HepG2 (cell line): ENCODE measurements around the gene SLC35B2. TPM values are rescaled to one million over a fixed set of nuclear protein-coding genes. Genes with fewer than 3 reads are reported as not detected.
A peak's percentile ranks its signal among the peaks of the same experiment; 100 is the strongest.

Experiments
- CHD4 ChIP-seq: fragments of 200-600 bp; sonication (generic); IDR thresholded peaks from 2 replicates; pipeline ENCODE4 v1.7.0; 2017; ENCODE audit warnings: mild to moderate bottlenecking, low read length, borderline replicate concordance
- DRAP1 ChIP-seq: IDR thresholded peaks from 2 replicates; pipeline ENCODE4 v1.6.1; 2016; ENCODE audit warnings: missing genetic modification reagents, missing compliant biosample characterization
- EP300 ChIP-seq, 3 experiments: sonication (generic) in 1 of 3; formaldehyde crosslinking in 1 of 3; IDR thresholded peaks; 2 replicates each; pipeline versions ENCODE4 v1.5.1 to v1.6.1; 2011 to 2020; ENCODE audit warnings: low read depth in 2 of 3, low read length in 2 of 3, borderline replicate concordance in 1 of 3, improper control_type of control experiment in 1 of 3, mild to moderate bottlenecking in 1 of 3, missing genetic modification reagents in 1 of 3, moderate library complexity in 1 of 3
- FOXC1 ChIP-seq: sonication (generic); formaldehyde crosslinking; IDR thresholded peaks from 2 replicates; pipeline ENCODE4 v1.8.0; 2022; ENCODE audit warnings: mild to moderate bottlenecking, missing genetic modification reagents, borderline replicate concordance
- GFI1 ChIP-seq: sonication (generic); formaldehyde crosslinking; IDR thresholded peaks from 2 replicates; pipeline ENCODE4 v1.5.0; 2020; ENCODE audit warnings: missing genetic modification reagents, mild to moderate bottlenecking, borderline replicate concordance
- KDM3A ChIP-seq: IDR thresholded peaks from 2 replicates; pipeline ENCODE4 v1.6.1; 2018; ENCODE audit warnings: low read depth, missing compliant biosample characterization
- MAX ChIP-seq: IDR thresholded peaks from 2 replicates; pipeline ENCODE4 v1.6.1; 2012; ENCODE audit warnings: inconsistent platforms
- MBD4 ChIP-seq: IDR thresholded peaks from 2 replicates; pipeline ENCODE4 v1.6.1; 2012; ENCODE audit warnings: low read length, inconsistent platforms, borderline replicate concordance
- MEIS1 ChIP-seq: sonication (generic); formaldehyde crosslinking; IDR thresholded peaks from 2 replicates; pipeline ENCODE4 v1.9.0; 2021; ENCODE audit warnings: mild to moderate bottlenecking, missing genetic modification reagents, moderate library complexity, borderline replicate concordance
- MIXL1 ChIP-seq: IDR thresholded peaks from 2 replicates; pipeline ENCODE4 v1.6.1; 2016
- MTF1 ChIP-seq: sonication (generic); formaldehyde crosslinking; IDR thresholded peaks from 2 replicates; pipeline ENCODE4 v1.5.0; 2020; ENCODE audit warnings: missing genetic modification reagents
- NFATC3 ChIP-seq: sonication (generic); formaldehyde crosslinking; IDR thresholded peaks from 2 replicates; pipeline ENCODE4 v1.5.1; 2020; ENCODE audit warnings: mild to moderate bottlenecking, missing genetic modification reagents
- PCBP2 ChIP-seq: fragments of 200-400 bp; formaldehyde crosslinking; optimal IDR thresholded peaks from 2 replicates; pipeline ENCODE3; 2018; ENCODE audit warnings: low read length, low read depth; ENCODE audit not compliant: poor library complexity, severe bottlenecking
- PITX1 ChIP-seq: sonication (generic); formaldehyde crosslinking; IDR thresholded peaks from 2 replicates; pipeline ENCODE4 v1.5.1; 2020; ENCODE audit warnings: mild to moderate bottlenecking, missing genetic modification reagents
- RARA ChIP-seq: IDR thresholded peaks from 2 replicates; pipeline ENCODE4 v1.6.1; 2016; ENCODE audit warnings: missing genetic modification reagents, missing compliant biosample characterization
- SKIL ChIP-seq: sonication (generic); formaldehyde crosslinking; IDR thresholded peaks from 2 replicates; pipeline ENCODE4 v1.8.0; 2022; ENCODE audit warnings: missing genetic modification reagents, mild to moderate bottlenecking, moderate library complexity, borderline replicate concordance
- SMAD3 ChIP-seq: sonication (generic); formaldehyde crosslinking; IDR thresholded peaks from 2 replicates; pipeline ENCODE4 v1.4.0; 2020; ENCODE audit warnings: missing genetic modification reagents
- SP4 ChIP-seq: sonication (generic); formaldehyde crosslinking; IDR thresholded peaks from 2 replicates; pipeline ENCODE4 v1.8.1; 2023; ENCODE audit warnings: mild to moderate bottlenecking, missing genetic modification reagents
- SP5 ChIP-seq: IDR thresholded peaks from 2 replicates; pipeline ENCODE4 v1.6.1; 2016; ENCODE audit warnings: low read depth, borderline replicate concordance
- SRY ChIP-seq: sonication (generic); formaldehyde crosslinking; IDR thresholded peaks from 2 replicates; pipeline ENCODE4 v1.8.0; 2022; ENCODE audit warnings: mild to moderate bottlenecking, missing genetic modification reagents
- TOE1 ChIP-seq: sonication (generic); formaldehyde crosslinking; IDR thresholded peaks from 2 replicates; pipeline ENCODE4 v1.4.0; 2020; ENCODE audit warnings: mild to moderate bottlenecking, missing genetic modification reagents
- ZFP41 ChIP-seq: sonication (generic); formaldehyde crosslinking; IDR thresholded peaks from 2 replicates; pipeline ENCODE4 v1.4.0; 2020; ENCODE audit warnings: mild to moderate bottlenecking, missing genetic modification reagents, borderline replicate concordance
- ZNF451 ChIP-seq: sonication (generic); formaldehyde crosslinking; IDR thresholded peaks from 2 replicates; pipeline ENCODE4 v1.5.0; 2020; ENCODE audit warnings: mild to moderate bottlenecking, missing genetic modification reagents
- ZNF562 ChIP-seq: sonication (generic); formaldehyde crosslinking; IDR thresholded peaks from 2 replicates; pipeline ENCODE4 v1.8.0; 2022; ENCODE audit warnings: missing genetic modification reagents, borderline replicate concordance
- ZNF75D ChIP-seq: sonication (generic); formaldehyde crosslinking; IDR thresholded peaks from 2 replicates; pipeline ENCODE4 v1.8.1; 2023; ENCODE audit warnings: missing genetic modification reagents, mild to moderate bottlenecking, borderline replicate concordance
- ZXDC ChIP-seq: sonication (generic); formaldehyde crosslinking; IDR thresholded peaks from 2 replicates; pipeline ENCODE4 v1.5.0; 2020; ENCODE audit warnings: mild to moderate bottlenecking, missing genetic modification reagents
- polyA plus RNA-seq, 8 experiments: library from polyadenylated mRNA; depleted of rRNA in 3 of 8; stranded (reverse) in 7 of 8; unstranded in 1 of 8; fragments of >200 nt; fragmentation: Illumina TruSeq in 4 of 8; extraction: Trizol in 4 of 8; gene quantifications; 2 replicates each; pipeline versions ENCODE4 v1.2.1 to v1.2.3, GENCODE V29; 2011 to 2016; ENCODE audit warnings: low read depth in 4 of 8, missing spikeins in 1 of 8, mixed read lengths in 1 of 8; ENCODE audit not compliant: insufficient read depth in 1 of 8
- total RNA-seq, 5 experiments: library from RNA; depleted of rRNA; stranded (reverse); fragments of >200 nt; fragmentation: Illumina TruSeq; extraction: Trizol; gene quantifications; 2 replicates each; pipeline ENCODE4 v1.2.3, GENCODE V29; 2016; ENCODE audit warnings: low read depth in 1 of 5

Gene SLC35B2
- total and polyA plus RNA-seq, 2 of the 13 experiments (the other 11 are each of a cell fraction or from before 2014, with no cell fraction given): 61.1 to 148 TPM

GRCh38 chr6:44237813-44238433 is 19.4 kb downstream of the SLC35B2 start (continued):
- TF ChIP-seq MTF1 (CRISPR knock-in tag) (no peak), TOE1 (no peak), SRY (CRISPR knock-in tag) (peak; percentile 59; the same call in 1 of the 2 replicates), ZNF562 (no peak), DRAP1 (no peak), MIXL1 (CRISPR knock-in tag) (no peak), PCBP2 (no peak), ZFP41 (CRISPR knock-in tag) (no peak), RARA (CRISPR knock-in tag) (no peak; the same call in 1 of the 2 replicates), CHD4 (peak; percentile 88; the same call in 1 of the 2 replicates), SMAD3 (CRISPR knock-in tag) (no peak), EP300 (IDR thresholded peaks at IDR 0.05; ENCODE audit: low read depth in 2 of 2, low read length in 2 of 2) (no peak), EP300 (CRISPR knock-in tag; IDR thresholded peaks at IDR 0.05; ENCODE audit: borderline replicate concordance) (peak; percentile 60; the same call in 1 of the 2 replicates), MAX (no peak; the same call in none of the 2 replicates), ZNF75D (CRISPR knock-in tag) (no peak), NFATC3 (CRISPR knock-in tag) (no peak), PITX1 (CRISPR knock-in tag) (no peak), ZXDC (CRISPR knock-in tag) (no peak), GFI1 (CRISPR knock-in tag) (peak; percentile 44; the same call in 1 of the 2 replicates), FOXC1 (CRISPR knock-in tag) (no peak; the same call in 1 of the 2 replicates), MBD4 (no peak), ZNF451 (CRISPR knock-in tag) (peak; percentile 63; the same call in 1 of the 2 replicates), SP4 (peak; percentile 3; the same call in 1 of the 2 replicates), MEIS1 (CRISPR knock-in tag) (no peak; the same call in 1 of the 2 replicates), SP5 (CRISPR knock-in tag) (no peak), KDM3A (CRISPR knock-in tag) (peak; percentile 88; the same call in 1 of the 2 replicates), SKIL (CRISPR knock-in tag) (peak; percentile 53)
